Pancreas (tissue), 10 donors: ENCODE data around the gene C1QL1. TPM values are rescaled to one million over a fixed set of nuclear protein-coding genes. Genes with fewer than 3 reads are reported as not detected.
A peak's percentile ranks its signal among the peaks of the same experiment; 100 is the strongest.

ENCODE experiments used
- ATAC-seq, 4 donors: fragments of 200-7000 bp; cut with Tn5 transposase; one replicate each; pipeline versions ENCODE4 v1.8.0 to v1.9.1; 2020; ENCODE audit warnings: mild to moderate bottlenecking in 4 of 4, moderate library complexity in 4 of 4
- DNase-seq, 6 donors: peaks; one replicate each; pipeline ENCODE4 v3.0.0-alpha.2; 2020
- FAIRE-seq: peaks from 2 replicates; lab custom pipeline; 2012; peaks lifted over from hg19 to GRCh38; lab: Jason Lieb, UNC
- H3K27ac ChIP-seq, 4 donors: fragments of 200-600 bp; sonication (generic); 1 replicate in 3 of 4; 2 replicates in 1 of 4; pipeline versions ENCODE4 v1.5.0 to v1.8.0; 2020
- H3K27me3 ChIP-seq, 4 donors: fragments of 200-600 bp; one replicate each; pipeline ENCODE4 v1.8.0; 2021
- H3K36me3 ChIP-seq, 3 donors: fragments of 200-600 bp; sonication (generic) in 1 of 3; one replicate each; pipeline versions ENCODE4 v1.5.0 to v1.8.0; 2020 to 2021
- H3K4me1 ChIP-seq, 3 donors: fragments of 200-600 bp; one replicate each; pipeline ENCODE4 v1.8.0; 2021
- H3K4me3 ChIP-seq, 4 donors: fragments of 200-600 bp; sonication (generic) in 2 of 4; one replicate each; pipeline versions ENCODE4 v1.5.0 to v1.8.0; 2020 to 2021
- H3K9me3 ChIP-seq, 4 donors: fragments of 200-600 bp; one replicate each; pipeline ENCODE4 v1.8.0; 2021
- WGBS, 2 donors: extraction: QIAGEN DNeasy Blood & Tissue Kit; methylation state at CpG; one replicate each; pipeline ENCODE4 v1.1.7; 2013; 5-methylcytosine and 5-hydroxymethylcytosine counted together
- intact Hi-C, 3 donors: fragments of 100-400 bp; cut with DNase I; formaldehyde crosslinking; loops; one replicate each; pipeline versions ENCODE4 v1.11.1 to v1.14.2; 2022
- polyA plus RNA-seq, 2 donors: library from polyadenylated mRNA; stranded (reverse); fragments of 200-250 nt; gene quantifications; one replicate each; pipeline ENCODE4 v1.2.3, GENCODE V29; 2013
- total RNA-seq, 6 donors: library from RNA; stranded (reverse); fragmentation: NEBNext Ultra II Directional in 4 of 6; extraction: Animal tissue kit (Norgen Biotek cat#: 25700) in 4 of 6; gene quantifications; one replicate each; pipeline versions ENCODE4 v1.2.1 to v1.2.4, GENCODE V29; 2021 to 2023
- TF ChIP-seq, protein P1 (sequence below), 4 donors: fragments of 200-600 bp; sonication (generic) in 3 of 4; IDR thresholded peaks; one replicate each; pipeline versions ENCODE4 v1.5.0 to v1.8.0; 2021; ENCODE audit warnings: antibody characterized with exemption in 4 of 4
- donor health status: healthy with polysubstance abuse.
- donor health status: DM: no; HTN: no; CAD: no; lungs with moderate emphysema.
- donor health status: DM: no; HTN: no; CAD: no.
- donor health status: control.
- donor health status: control.
- donor health status: Bipolar disorder and iron deficiency.
- donor health status: DM: yes; HTN: yes; CAD: no.
- donor health status: DM: no; HTN: no; CAD: no.
- donor health status: DM: no; HTN: no; CAD: no.
- donor health status: DM: yes; HTN: yes; CAD: no.

C1QL1 gene
- total and polyA plus RNA-seq, 8 donors: 0.92 to 29.3 (median 3.5) TPM

DNA sequence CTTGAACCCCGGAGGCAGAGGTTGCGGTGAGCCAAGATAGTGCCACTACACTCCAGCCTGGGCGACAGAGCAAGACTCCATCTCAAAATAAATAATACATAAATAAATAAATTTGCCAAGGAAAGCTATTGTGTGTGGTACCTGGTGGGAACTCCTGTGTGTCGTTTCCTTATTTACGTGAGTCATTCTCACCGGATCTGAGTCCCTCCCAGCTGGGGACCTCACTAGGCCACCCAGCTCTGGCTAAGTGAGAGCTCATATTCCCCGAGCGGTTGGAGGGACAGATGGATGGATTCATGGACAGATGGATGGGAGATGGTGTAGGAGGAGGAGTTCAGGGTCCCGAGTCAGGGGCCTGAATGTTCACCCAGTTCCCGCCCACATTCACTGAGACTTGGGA is 22.9 kb upstream of the C1QL1 start:
- H3K27ac ChIP-seq: no peak overlapping the region
- no peaks in the 10 kb centered on the region for H3K9me3 ChIP-seq
- no peaks in the 10 kb centered on the region for H3K36me3 ChIP-seq
- intact Hi-C loops: no loop called here
- WGBS, 2 donors: 69 to 75% methylated on average over 10 of the region's 10 CpGs
- DNase-seq (no peak), FAIRE-seq (no peak), ATAC-seq (no peak)
- H3K4me1 ChIP-seq: peaks cover 0 to 8% (median 0%) of the 10 kb centered on the region in 3 donors
- no peak overlapping the region for H3K4me3 ChIP-seq
- H3K27me3 ChIP-seq: no peaks in the 10 kb centered on the region
- TF ChIP-seq, protein P1, sequence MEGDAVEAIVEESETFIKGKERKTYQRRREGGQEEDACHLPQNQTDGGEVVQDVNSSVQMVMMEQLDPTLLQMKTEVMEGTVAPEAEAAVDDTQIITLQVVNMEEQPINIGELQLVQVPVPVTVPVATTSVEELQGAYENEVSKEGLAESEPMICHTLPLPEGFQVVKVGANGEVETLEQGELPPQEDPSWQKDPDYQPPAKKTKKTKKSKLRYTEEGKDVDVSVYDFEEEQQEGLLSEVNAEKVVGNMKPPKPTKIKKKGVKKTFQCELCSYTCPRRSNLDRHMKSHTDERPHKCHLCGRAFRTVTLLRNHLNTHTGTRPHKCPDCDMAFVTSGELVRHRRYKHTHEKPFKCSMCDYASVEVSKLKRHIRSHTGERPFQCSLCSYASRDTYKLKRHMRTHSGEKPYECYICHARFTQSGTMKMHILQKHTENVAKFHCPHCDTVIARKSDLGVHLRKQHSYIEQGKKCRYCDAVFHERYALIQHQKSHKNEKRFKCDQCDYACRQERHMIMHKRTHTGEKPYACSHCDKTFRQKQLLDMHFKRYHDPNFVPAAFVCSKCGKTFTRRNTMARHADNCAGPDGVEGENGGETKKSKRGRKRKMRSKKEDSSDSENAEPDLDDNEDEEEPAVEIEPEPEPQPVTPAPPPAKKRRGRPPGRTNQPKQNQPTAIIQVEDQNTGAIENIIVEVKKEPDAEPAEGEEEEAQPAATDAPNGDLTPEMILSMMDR (IDR thresholded peaks at IDR 0.05): no peak

DNA sequence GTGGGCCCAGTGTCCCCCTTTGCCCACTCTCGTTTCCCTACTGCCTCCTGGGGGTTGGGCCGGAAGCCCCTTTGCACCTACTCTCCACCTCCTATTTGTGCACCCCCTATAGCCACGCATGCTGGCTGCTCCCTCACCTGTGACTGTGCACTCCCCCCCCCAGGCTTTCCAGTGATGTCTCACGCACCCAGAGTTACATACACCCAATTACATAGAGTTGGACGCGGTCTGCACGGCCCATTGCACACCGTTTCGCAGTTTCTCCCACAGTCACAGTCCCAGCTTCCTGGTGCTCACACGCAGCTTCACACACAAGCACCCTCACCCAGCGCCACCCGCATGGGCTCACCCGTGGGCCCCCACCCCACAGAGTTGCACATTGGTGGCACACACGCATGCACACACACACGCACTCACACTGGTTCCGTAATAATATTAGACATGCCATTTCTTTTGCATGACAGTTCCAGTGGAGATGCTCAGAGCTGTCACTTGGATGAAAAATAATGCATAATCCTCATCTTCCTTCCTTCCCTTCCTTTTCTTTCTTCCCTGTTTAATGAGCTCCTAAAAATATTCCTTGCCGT is 21.5 kb upstream of the C1QL1 start:
- TF ChIP-seq, protein P1 (IDR thresholded peaks at IDR 0.05): no peak
- WGBS, 2 donors: 77 to 78% methylated on average over 16 to 17 of the region's 17 CpGs
- Histone ChIP-seq H3K4me1 (peaks cover 0 to 8% (median 0%) of the 10 kb centered on the region in 3 donors), H3K27me3 (no peaks in the 10 kb centered on the region), H3K9me3 (no peaks in the 10 kb centered on the region), H3K4me3 (no peak overlapping the region), H3K27ac (no peak overlapping the region), H3K36me3 (no peaks in the 10 kb centered on the region)
- DNase-seq: no peak
- no peak for FAIRE-seq
- no peak for ATAC-seq
- intact Hi-C loops: no loop called here

DNA sequence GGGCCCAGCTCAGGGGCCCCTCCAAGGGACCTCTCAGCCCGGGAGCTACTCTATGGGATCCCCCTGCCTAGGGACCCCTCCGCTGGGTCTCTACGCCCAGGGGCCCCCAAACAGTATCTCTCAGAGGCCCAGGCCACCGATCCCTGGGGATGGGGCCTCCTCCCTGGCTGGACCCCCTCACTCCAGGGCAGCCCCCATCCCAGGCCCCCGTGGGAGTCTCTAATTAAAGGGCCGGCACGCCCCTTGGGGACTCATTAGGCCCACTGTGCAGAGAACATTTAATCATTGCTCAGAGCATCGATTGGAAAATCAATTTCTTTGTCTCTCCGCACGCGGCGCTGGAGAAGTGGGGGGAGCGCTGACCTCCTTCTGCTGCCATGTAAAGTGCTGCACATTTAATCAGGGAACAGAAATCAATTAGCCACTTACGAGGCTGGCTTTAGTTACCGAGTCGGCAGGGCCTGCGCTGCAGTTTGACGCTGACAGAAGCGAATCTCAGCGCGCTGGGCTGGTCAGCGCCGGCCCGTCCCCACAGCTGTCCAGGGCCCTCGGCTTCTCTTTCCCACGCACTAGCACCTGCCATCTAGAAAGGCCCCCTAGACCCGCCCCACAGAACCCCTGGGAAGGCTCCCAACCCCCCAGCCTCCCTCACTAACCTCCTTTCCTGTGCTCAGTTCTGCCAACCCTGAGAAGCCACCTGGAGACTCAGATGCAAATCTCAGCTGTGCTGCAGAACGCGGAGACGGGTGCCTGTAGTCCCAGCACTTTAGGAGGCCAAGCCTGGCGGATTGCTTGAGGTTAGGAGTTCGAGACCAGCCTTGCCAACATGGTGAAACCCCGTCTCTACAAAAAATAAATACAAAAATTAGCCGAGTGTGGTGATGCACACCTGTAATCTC is 20.2 kb upstream of the C1QL1 start:
- FAIRE-seq (no peak), DNase-seq (no peak)
- H3K27me3 ChIP-seq: no peaks in the 10 kb centered on the region

DNA sequence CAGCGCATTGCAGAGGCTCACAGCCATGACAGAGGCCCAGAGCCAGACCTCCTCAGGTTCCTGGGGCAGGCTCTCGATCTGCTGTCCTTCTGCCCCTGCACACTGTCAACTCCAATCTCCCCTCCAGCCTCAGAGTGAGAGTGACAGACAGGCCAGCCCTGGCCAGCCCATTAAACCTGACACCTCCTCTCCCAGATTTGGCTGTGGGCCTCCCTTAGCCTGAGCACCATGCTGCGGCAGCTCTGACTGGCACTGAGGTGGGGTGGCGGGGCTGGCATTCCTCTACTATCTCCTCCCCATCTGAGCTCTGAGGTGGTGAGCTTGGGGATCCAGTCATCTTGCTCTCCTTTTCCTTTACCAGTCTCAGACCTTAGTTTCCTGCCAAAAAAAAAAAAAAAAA is 15.5 kb upstream of the C1QL1 start:
- WGBS, 2 donors: 61 to 67% methylated on average over 4 of the region's 4 CpGs
- no peak for ATAC-seq
- TF ChIP-seq, protein P1 (IDR thresholded peaks at IDR 0.05): no peak
- no peak overlapping the region for H3K27ac ChIP-seq
- intact Hi-C loops: no loop called here
- no peaks in the 10 kb centered on the region for H3K27me3 ChIP-seq
- no peak overlapping the region for H3K4me3 ChIP-seq
- no peaks in the 10 kb centered on the region for H3K36me3 ChIP-seq
- H3K4me1 ChIP-seq: peaks cover 0 to 8% (median 0%) of the 10 kb centered on the region in 3 donors
- peak in 1 of 6 donors; percentile 26 for DNase-seq
- FAIRE-seq: no peak
- no peaks in the 10 kb centered on the region for H3K9me3 ChIP-seq

More for the DNA sequence above, 20.2 kb upstream of the C1QL1 start:
- intact Hi-C loops: no loop called here
- peaks cover 0 to 8% (median 0%) of the 10 kb centered on the region in 3 donors for H3K4me1 ChIP-seq
- no peaks in the 10 kb centered on the region for H3K9me3 ChIP-seq
- peak overlapping the region in 1 of 4 donors; percentile 8 for H3K27ac ChIP-seq
- H3K4me3 ChIP-seq: no peak overlapping the region
- peak; percentile 69 to 73 (median 70) for ATAC-seq
- TF ChIP-seq, protein P1 (IDR thresholded peaks at IDR 0.05): no peak
- no peaks in the 10 kb centered on the region for H3K36me3 ChIP-seq
- WGBS, 2 donors: 23 to 27% methylated on average over 34 of the region's 34 CpGs
